Nucleus accumbens (tissue), 56 donors: ENCODE data around the gene USP9X.
"Not testable (repeated sequence)": the region's sequence is repeated elsewhere in the genome, so short reads cannot be mapped to it uniquely, and the experiment has no call there.

Source experiments
- DNase-seq, 56 donors: peaks; one replicate each; lab custom pipeline; 2025; lab: John Stamatoyannopoulos, UW

USP9X gene

DNA sequence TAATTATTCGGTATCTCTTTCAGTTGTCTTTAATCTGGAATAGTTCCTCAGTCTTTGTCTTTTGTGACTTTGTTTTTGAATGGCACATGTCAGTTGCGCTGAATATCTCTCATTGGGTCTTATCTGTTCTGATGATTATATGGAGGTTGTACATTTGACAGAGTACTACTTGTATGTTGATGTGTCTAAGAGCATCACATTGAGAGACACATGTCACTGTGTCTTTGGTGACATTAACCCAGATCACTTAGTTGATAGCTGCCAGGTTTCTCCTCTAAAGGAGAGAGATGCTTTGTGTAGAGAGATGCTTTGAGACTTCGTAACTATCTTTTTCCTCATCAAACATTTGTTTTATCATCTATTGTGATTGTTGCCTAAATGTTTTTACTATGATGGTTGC, 92.1 kb downstream of the USP9X start:
- no peak for DNase-seq

DNA sequence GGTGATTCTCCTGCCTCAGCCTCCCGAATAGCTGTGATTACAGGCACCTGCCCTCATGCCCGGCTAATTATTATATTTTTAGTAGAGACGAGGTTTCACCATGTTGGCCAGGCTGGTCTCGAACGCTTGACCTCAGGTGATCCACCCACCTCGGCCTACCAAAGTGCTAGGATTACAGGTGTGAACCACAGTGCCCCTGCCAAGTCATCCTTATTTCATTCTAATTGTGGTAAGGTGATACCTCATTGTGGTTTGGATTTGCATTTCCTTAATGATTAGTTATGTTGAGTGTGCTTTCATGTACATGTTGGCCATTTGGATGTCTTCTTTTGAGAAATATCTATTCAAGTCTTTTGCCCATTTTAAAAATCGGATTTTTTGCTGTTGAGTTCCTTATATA, 93.0 kb downstream of the USP9X start:
- DNase-seq = no peak

DNA sequence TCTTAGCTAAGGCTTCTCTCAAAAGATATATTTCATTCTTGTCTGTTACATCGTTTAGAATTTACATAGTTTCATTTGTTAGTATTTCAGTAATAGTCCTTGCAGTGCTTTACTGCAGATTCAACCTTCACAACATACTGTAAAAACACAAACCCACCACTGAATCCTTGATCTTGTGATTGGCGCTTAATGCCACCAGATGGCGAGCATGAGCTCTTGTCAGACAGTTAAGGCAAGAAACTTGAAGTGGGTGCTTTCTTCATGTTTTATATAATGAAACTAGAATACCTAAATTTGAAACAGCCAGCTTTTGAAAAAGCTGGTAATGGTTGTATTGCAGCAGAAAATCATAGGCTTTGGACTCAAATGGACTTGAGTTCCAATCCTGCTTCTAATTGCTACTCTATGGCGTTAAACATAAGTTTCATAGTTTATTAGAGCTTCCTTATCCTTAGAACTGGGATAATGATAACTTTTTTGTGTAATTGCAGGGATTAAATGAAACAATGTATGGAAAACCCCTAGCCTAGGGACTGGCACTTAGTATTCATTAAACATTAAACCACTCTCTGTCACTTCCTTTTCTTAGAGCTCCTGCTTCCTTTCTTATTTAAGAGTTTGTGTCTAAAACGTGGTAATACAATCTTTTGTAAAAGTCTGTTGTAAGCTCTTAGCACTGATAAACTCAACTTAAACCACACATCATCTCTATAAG, 95.1 kb downstream of the USP9X start:
- DNase-seq = peak in 28 of 56 donors; percentile 0 to 52 (median 4)

DNA sequence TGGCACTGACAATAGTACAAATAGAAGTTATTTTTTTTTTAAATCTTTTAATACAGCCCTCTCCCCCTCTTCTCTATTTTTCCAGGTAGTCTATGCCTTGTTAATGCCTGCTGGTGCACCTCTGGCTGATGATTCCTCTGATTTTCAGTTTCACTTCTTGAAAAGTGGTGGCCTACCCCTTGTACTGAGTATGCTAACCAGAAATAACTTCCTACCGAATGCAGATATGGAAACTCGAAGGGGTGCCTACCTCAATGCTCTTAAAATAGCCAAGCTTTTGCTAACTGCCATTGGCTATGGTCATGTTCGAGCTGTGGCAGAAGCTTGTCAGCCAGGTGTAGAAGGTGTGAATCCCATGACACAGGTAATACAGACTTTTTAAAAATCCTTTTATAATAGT, 99.1 kb downstream of the USP9X start:
- no peak for DNase-seq

DNA sequence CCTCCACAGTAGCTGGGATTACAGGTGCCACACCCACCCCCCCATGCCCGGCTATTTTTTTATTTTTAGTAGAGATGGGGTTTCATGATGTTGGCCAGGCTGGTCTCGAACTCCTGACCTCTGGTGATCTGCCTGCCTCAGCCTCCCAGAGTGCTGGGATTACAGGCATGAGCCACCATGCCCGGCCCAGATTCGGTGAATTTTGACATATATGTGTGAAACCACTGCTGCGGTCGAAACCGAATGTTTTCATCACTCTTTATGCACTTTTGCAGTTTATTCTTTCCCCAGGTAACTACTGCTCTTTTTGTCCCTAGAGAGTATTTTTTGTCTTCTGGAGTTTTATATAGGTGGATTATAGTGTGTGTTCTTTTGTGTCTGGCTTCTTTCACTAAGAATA, 101.7 kb downstream of the USP9X start:
- DNase-seq = not testable (repeated sequence)

DNA sequence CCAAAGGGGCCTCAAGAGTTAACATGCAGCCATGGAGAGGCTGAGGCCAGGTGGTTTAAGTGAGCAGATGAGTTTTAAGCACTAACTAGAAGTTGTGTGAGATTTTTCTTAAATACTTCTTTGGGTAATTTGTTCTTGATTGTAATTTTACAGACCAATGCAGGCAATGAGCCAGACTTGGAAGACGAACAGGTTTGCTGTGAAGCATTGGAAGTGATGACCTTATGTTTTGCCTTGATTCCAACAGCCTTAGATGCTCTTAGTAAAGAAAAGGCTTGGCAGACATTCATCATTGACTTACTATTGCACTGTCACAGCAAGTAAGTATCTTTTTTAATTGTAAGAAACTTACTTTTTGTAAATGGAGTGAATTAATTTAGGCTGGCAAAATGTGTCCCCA, 103.9 kb downstream of the USP9X start:
- no peak for DNase-seq

DNA sequence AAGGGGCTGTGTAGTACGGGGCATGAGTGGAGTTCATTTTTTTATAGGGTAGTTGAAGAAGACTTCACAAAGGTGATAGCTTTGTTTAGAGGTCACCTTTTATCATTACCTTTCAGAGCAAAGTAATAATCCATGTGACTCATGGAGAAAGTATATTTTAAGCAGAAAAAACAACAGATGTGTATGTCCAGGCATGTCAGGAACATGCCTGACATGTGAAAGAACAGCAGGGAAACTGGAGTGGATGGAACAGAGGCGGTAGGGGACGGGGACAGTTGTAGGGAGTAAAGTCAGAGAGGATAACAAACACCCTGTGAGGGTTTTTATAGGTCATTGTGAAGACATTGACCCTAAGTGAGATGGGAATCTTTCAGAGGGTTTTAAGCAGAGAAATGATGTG, 107.6 kb downstream of the USP9X start:
- no peak for DNase-seq

DNA sequence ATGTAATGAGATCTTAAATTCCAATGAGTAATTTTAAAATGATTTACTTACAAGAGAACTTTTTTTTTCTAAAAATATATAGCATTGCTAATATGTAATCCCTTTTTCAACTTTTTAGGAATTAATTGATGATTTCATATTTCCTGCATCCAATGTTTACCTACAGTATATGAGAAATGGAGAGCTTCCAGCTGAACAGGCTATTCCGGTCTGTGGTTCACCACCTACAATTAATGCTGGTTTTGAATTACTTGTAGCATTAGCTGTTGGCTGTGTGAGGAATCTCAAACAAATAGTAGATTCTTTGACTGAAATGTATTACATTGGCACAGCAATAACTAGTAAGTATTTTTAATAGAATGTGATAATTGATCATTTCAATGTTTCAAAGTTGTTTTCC, 113.2 kb downstream of the USP9X start:
- no peak for DNase-seq

DNA sequence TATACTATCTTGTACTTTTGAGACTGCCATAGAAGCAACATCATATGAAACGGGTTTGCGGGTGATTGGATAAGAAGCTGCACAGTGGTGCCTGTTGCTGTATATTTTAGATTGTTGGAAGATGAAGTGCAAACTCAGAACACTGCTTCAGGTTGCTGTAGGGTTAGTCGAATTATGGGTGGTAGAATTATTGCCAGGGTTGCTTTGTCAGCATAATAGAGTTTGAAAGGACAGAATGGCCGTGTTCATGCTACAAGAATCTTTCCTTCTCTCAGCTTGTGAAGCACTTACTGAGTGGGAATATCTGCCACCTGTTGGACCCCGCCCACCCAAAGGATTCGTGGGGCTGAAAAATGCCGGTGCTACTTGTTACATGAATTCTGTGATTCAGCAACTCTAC, 115.5 kb downstream of the USP9X start:
- DNase-seq = no peak

DNA sequence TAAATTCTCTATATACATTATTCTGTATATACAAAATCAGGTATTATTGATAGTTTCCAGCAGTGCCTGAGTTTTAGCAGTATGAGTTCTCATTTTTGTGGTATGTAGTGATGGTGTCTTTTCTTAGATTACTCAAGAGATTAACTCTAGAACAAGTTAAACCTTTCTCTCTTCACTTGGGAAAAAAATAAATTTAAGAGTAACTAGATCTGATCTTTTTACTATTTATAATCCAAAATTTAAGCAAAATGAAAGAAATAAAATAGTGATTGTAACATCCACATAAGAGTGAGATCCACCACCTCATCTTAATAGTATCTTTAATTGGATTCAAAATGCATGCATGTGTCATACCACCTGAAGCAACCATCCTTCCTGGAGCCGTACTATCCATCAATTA, 124.6 kb downstream of the USP9X start:
- no peak for DNase-seq

DNA sequence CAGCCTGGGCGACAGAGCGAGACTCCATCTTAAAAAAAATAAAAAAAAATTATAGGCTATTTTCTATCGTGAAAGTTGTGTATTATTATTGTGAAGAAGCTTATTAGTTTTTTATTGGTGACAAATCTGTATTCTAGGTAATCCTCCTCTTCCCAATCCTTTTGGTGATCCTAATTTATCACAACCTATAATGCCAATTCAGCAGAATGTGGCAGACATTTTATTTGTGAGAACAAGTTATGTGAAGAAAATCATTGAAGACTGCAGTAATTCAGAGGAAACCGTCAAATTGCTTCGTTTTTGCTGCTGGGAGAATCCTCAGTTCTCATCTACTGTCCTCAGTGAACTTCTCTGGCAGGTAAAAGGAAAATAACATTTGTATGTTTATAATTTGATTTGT, 139.4 kb downstream of the USP9X start:
- DNase-seq = no peak

DNA sequence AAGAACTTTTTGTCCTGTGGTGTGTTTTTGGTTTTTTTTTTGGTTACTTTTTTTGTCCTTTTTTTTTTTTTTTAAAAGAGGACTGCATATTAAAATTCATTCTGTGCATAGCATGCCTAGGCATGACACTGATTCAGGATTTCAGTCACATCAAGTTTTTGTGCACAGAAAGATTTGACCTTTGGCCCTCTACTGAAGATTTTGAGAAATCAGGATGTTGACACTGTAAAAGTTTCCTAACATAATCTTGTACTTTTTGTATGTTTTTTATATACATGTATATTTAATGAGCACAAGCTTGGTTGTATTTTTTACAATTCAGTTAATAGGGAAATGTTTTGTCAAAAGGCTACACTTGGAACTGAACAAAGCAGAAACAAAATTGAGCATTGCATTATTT, 148.7 kb downstream of the USP9X start:
- no peak for DNase-seq

DNA sequence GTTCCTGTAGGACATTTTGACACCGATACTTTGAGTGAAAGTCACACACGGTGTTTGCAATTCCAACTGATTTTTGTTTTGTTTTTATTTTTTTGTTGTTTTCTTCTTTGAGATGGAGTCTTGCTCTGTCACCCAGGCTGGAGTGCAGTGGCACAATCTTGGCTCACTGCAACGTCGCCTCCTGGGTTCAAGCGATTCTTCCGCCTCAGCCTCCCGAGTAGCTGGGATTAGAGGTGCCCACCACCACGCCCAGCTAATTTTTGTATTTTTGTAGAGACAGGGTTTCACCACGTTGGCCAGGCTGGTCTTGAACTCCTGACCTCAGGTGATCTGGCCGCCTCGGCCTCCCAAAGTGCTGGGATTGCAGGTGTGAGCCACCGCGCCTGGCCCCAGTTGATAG, 149.2 kb downstream of the USP9X start:
- not testable (repeated sequence) for DNase-seq

DNA sequence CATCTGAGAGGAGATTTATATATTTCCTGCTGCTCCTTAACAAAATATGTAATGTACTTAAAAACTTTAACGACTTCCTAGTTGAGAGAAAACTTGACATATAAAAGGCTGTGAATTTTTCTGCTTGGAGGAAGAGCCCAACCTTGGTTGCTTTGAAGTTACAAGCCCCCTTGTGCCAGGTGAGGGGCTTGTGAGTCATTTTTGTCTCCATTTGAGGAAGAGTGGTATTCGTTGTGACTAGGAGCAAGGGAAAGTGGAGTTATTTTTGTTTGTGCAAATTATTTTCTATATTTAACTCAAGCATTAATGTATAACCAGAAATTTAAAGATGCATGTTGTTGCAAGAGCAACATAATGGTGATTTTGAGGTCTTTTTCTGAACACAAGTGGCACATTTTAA, 149.7 kb downstream of the USP9X start:
- DNase-seq = no peak

DNA sequence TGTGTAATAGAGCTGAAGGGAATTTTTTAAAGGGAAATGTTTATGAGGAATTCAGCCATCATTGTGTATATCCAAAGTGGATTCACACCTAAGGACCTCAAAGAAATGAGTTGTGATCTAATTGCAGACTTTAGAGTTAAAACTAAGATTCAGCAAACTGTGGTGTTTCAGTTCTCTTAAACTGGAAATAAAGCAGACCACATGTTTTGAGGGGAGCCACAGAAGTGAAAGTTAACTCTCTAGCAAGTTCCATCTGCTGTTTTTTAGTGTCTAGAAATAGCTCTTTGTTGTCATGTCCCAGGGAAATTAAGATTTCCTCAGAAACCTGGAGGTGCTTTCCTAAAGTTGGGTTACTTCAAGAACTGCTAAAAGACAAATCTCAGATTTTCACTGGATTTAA, 151.4 kb downstream of the USP9X start:
- DNase-seq = no peak

DNA sequence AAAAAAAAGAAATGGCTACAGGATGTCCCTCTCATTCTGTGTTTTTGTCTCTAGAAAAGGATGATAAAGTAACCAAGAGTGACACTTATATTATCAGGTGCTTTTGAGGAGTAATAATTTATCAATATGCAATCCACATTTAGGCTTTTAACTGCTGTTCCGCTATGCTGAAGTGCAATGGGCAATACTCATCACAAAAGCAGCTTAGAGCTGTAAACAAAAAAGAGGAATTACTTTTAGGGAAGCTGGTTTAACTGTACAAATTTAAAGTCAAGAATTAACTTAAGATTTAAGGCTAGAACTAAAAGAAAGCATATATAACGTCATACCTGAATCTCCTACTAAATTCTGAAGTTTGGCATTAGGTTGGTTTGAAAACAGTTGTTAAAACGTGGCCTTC, 155.3 kb downstream of the USP9X start:
- no peak for DNase-seq

DNA sequence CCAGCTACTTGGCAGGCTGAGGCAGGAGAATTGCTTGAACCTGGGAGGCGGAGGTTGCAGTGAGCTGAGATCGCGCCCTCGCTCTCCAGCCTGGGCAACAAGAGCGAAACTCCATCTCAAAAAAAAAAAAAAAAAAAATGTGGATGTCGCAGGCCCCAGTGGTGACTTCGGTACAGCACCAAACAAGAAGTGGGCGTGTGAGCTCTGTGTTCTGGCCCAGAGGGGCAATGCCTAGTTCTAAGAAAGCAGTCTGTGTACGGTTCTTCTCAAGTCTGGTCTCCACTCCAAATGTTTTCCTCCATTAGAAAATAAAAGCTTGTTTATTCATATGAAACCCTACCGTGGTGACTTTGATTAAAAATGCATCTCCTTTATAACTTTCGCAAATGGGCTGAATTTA, 156.7 kb downstream of the USP9X start:
- no peak for DNase-seq

DNA sequence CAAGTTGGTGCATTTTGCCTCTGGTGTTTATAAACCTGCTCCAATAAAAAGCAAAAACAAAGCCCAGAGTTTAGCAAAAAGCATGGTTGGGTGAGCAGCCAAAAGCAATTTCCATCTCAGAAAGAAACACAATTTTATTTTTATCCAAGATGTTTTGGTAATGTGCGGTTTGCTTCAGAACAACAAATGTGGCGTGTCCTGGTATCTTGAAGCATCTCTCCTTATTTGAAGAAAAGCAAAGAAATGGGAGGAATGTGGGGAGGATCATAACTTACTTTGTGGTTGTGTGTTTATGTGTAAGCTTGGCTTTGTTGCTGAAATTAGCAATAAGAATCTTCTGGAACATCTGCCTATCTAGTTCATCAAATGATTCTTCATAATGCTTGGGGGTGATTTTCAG, 160.4 kb downstream of the USP9X start:
- DNase-seq = no peak

DNA sequence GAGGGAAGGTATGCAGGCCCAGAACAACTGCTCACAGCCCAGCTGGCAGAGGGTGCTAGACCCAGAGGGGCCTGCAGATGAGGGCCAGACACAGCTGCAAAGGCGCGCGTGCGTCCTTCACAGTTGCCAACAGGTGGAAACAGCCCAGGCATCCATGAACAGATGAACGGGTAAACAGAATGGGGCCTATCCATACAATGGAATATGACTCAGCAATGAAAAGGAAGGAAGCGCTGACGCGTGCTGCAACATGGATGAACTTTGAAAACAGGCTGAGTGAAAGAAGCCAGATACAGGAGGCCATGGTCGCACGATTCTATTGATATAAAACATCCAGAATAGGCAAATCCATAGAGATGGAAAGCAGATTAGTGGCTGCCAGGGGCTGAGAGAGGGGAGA, 165.6 kb downstream of the USP9X start:
- DNase-seq = no peak

DNA sequence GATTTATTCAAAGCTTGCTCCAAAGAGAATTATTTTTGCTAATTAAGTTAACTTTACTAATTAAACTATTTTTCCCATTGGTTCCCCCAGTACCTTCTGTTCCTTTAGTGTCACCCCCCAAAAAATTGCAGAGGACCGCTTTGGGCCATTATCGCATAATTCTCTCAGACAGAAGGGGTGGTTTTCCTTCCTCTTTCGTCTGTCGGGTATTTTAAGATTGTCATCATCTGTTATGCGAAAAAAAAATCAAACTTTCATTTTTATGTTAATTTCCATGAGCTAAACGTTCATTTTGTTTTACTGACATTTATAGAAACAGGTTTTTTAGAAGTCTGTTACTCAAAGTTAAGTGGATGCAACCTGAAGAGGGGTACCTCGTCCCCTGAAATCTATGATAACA, 172.6 kb downstream of the USP9X start:
- DNase-seq = no peak

DNA sequence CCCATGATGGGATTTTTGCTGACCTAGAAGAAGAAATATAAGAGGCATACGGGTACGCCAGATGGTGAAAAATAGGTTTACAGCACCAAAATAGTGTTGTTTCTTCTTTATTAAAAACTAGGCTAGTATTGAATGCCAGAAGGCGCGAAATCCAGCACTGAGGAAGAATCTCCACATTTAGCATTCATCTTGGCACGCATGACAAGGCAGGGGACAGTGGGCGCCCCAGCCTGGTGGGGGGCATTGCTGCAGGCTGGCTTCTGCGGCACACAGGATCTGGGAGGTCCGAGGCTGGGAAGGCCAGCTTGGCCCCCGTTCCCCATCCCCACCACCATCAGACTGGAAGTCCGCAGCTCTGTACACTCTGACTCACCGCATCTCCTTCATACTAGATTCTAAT, 173.0 kb downstream of the USP9X start:
- no peak for DNase-seq

DNA sequence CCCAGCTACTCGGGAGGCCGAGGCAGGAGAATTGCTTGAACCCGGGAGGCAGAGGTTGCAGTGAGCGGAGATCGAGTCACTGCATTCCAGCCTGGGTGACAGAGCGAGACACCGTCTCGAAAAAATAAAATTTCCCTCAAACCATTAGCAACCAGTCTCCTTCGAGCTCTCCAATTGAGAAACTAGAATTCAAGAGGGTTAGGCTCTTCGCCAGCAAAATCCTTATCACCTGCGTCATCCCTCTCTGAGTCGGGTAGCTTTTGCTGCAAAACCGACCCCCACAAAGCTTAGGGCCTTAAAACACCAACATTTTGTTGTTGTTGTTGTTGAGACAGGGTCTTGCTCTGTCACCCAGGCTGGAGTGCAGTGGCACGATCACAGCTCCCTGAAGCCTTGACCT, 173.6 kb downstream of the USP9X start:
- no peak for DNase-seq

DNA sequence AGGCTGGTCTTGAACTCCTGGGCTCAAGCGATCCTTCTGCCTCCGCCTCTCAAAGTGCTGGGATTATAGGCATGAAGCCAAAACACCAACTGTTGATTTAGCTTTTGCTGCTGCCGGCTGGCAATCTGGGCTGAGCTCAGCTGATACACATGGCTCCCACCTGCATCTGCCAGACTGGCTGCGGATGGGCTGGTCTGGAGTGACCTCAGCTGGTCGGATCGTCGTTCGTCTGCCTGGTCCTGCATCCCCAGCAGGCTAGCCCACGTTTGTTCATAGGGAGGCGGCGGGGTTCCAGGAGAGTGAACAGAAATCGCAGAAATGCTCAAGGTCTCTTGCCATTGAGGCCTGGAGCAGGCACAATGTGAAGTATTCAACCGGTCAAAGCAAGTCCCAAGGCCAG, 174.3 kb downstream of the USP9X start:
- DNase-seq = no peak
